Neural cell (in vitro differentiated cells): ENCODE results near the gene PLCH1.
"Not testable (repeated sequence)": the region's sequence is repeated elsewhere in the genome, so short reads cannot be mapped to it uniquely, and the experiment has no call there.

ENCODE experiments used
- EP300 ChIP-seq: fragments of 450-650 bp; conservative IDR thresholded peaks from 2 replicates; pipeline ENCODE4 v1.6.1; 2014; ENCODE audit warnings: antibody characterized with exemption, mild to moderate bottlenecking, moderate library complexity; ENCODE audit not compliant: poor library complexity, severe bottlenecking
- EZH2 ChIP-seq: fragments of 200-600, 300-800 bp; shearing (Covaris generic), sonication (generic); IDR thresholded peaks from 2 replicates; pipeline ENCODE4 v1.6.1; 2014; ENCODE audit warnings: antibody characterized with exemption, low read length, borderline replicate concordance, mild to moderate bottlenecking; ENCODE audit not compliant: insufficient read depth, poor library complexity, severe bottlenecking
- RAD21 ChIP-seq: fragments of 450-650 bp; conservative IDR thresholded peaks from 2 replicates; pipeline ENCODE4 v1.6.1; 2014; ENCODE audit warnings: antibody characterized with exemption, mild to moderate bottlenecking, moderate library complexity
- TAF1 ChIP-seq: IDR thresholded peaks from 2 replicates; pipeline ENCODE4 v1.6.1; 2012; ENCODE audit warnings: low read depth
- TF ChIP-seq, protein P1 (sequence below): fragments of 450-650 bp; IDR thresholded peaks from 2 replicates; pipeline ENCODE4 v1.5.1; 2014; ENCODE audit warnings: antibody characterized with exemption, mild to moderate bottlenecking, moderate library complexity; ENCODE audit not compliant: poor library complexity, severe bottlenecking
- TF ChIP-seq, protein P2 (sequence below): IDR thresholded peaks from 2 replicates; pipeline ENCODE4 v1.6.1; 2012; ENCODE audit warnings: borderline replicate concordance

DNA sequence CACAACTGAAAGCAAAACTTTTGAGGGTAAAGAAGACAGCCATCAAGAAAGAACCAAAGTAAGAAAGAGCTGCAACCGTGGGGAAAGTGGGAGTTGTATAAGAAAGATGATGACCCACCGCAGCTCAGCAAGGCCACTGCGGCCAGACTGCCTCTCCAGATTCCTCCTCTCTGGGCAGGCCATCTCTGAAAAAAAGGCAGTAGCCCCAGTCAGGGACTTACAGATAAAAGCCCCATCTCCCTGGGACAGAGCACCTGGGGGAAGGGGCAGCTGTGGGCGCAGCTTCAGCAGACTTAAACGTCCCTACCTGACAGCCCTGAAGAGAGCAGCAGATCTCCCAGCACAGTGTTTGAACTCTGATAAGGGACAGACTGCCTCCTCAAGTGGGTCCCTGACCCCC lies 124.3 kb downstream of the PLCH1 start:
- TF ChIP-seq RAD21, TAF1, EP300, EZH2: not testable (repeated sequence)
- TF ChIP-seq, protein P1, sequence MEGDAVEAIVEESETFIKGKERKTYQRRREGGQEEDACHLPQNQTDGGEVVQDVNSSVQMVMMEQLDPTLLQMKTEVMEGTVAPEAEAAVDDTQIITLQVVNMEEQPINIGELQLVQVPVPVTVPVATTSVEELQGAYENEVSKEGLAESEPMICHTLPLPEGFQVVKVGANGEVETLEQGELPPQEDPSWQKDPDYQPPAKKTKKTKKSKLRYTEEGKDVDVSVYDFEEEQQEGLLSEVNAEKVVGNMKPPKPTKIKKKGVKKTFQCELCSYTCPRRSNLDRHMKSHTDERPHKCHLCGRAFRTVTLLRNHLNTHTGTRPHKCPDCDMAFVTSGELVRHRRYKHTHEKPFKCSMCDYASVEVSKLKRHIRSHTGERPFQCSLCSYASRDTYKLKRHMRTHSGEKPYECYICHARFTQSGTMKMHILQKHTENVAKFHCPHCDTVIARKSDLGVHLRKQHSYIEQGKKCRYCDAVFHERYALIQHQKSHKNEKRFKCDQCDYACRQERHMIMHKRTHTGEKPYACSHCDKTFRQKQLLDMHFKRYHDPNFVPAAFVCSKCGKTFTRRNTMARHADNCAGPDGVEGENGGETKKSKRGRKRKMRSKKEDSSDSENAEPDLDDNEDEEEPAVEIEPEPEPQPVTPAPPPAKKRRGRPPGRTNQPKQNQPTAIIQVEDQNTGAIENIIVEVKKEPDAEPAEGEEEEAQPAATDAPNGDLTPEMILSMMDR, result not testable (repeated sequence)
- TF ChIP-seq, protein P2, sequence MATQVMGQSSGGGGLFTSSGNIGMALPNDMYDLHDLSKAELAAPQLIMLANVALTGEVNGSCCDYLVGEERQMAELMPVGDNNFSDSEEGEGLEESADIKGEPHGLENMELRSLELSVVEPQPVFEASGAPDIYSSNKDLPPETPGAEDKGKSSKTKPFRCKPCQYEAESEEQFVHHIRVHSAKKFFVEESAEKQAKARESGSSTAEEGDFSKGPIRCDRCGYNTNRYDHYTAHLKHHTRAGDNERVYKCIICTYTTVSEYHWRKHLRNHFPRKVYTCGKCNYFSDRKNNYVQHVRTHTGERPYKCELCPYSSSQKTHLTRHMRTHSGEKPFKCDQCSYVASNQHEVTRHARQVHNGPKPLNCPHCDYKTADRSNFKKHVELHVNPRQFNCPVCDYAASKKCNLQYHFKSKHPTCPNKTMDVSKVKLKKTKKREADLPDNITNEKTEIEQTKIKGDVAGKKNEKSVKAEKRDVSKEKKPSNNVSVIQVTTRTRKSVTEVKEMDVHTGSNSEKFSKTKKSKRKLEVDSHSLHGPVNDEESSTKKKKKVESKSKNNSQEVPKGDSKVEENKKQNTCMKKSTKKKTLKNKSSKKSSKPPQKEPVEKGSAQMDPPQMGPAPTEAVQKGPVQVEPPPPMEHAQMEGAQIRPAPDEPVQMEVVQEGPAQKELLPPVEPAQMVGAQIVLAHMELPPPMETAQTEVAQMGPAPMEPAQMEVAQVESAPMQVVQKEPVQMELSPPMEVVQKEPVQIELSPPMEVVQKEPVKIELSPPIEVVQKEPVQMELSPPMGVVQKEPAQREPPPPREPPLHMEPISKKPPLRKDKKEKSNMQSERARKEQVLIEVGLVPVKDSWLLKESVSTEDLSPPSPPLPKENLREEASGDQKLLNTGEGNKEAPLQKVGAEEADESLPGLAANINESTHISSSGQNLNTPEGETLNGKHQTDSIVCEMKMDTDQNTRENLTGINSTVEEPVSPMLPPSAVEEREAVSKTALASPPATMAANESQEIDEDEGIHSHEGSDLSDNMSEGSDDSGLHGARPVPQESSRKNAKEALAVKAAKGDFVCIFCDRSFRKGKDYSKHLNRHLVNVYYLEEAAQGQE, result not testable (repeated sequence)
